Measurements from ENCODE around the gene OR9A4. TPM values are rescaled to one million over a fixed set of nuclear protein-coding genes. Genes with fewer than 3 reads are reported as not detected.
"Not testable (repeated sequence)": the region's sequence is repeated elsewhere in the genome, so short reads cannot be mapped to it uniquely, and the experiment has no call there.

The OR9A4 gene
- not detected in 2 replicates for total RNA-seq (2012; rRNA removed)

- Histone ChIP-seq H3K4me1 (ENCODE audit: control insufficient read depth, insufficient read depth, low read length) (no peaks in the 10 kb centered on the region), H3K4me2 (ENCODE audit: low read length) (no peak within 1 kb of the TSS), H3K9me3 (replicated peaks; ENCODE audit: low read length) (no peaks in the 10 kb centered on the region), H3K9ac (ENCODE audit: low read depth, low read length) (no peak within 1 kb of the TSS), H3K27me3 (ENCODE audit: control insufficient read depth, insufficient read depth, low read length) (no peaks in the 10 kb centered on the region), H3K36me3 (ENCODE audit: insufficient read depth, low read length) (no peaks in the 10 kb centered on the region), H3K4me3 (ENCODE audit: low read length) (no peak within 1 kb of the TSS)
Measured at GRCh38 chr7:141916099-141916498, at the start of gene OR9A4. Gene OR9A4 (plus strand): TSS chr7:141916399. CDS start chr7:141918876, 2,477 bp downstream.

DNA sequence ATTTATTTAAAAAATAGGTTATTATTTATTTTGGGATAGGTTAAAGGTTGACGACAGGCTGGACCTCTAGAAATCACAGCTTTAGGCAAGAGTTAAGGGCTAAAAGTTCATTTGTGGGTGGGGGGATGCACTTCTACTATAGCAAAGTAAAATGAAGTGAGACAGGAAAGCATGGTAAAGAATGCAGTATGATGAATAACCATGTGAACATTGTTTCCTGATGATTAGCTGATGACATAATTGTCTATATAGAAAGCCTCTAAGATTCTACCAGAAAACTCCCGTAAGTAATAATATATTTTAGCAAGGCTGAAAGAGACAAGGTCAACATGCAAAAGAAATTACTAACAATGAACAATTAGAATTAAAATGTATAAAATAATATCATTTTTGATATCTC is 49.2 kb upstream of the OR9A4 start:
- no peak overlapping the region for H3K9ac ChIP-seq (ENCODE audit: low read depth, low read length)
- H3K4me1 ChIP-seq (ENCODE audit: control insufficient read depth, insufficient read depth, low read length), result peaks cover 17% of the 10 kb centered on the region
- no peak overlapping the region for H3K4me3 ChIP-seq (ENCODE audit: low read length)
- no peak overlapping the region for H3K4me2 ChIP-seq (ENCODE audit: low read length)
- no peaks in the 10 kb centered on the region for H3K36me3 ChIP-seq (ENCODE audit: insufficient read depth, low read length)
- H3K27me3 ChIP-seq (ENCODE audit: control insufficient read depth, insufficient read depth, low read length), result no peaks in the 10 kb centered on the region
- no peaks in the 10 kb centered on the region for H3K9me3 ChIP-seq (replicated peaks; ENCODE audit: low read length)

DNA sequence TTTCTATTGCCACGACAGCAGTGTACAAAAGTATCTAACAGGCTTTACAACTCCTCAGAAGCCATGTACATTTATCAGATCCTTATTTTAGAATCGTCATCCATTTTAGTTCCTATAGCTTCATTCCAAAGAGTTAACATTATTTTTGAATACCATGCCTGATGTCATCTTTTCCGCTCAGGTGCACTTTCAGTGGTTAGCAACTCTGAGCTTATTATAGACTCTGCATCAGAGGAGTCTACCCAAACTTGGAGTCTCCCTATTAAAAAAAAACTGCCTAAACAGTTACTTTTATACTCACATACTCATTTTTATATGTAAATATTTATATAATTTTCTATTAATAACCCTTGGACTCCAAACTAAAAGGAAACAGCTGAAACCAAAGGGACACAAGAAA is 43.3 kb upstream of the OR9A4 start:
- Histone ChIP-seq H3K4me2 (ENCODE audit: low read length) (no peak overlapping the region), H3K36me3 (ENCODE audit: insufficient read depth, low read length) (no peaks in the 10 kb centered on the region), H3K27me3 (ENCODE audit: control insufficient read depth, insufficient read depth, low read length) (no peaks in the 10 kb centered on the region), H3K4me1 (ENCODE audit: control insufficient read depth, insufficient read depth, low read length) (no peaks in the 10 kb centered on the region), H3K9me3 (replicated peaks; ENCODE audit: low read length) (no peaks in the 10 kb centered on the region), H3K4me3 (ENCODE audit: low read length) (no peak overlapping the region), H3K9ac (ENCODE audit: low read depth, low read length) (no peak overlapping the region)

- no peak overlapping the region for H3K9ac ChIP-seq (ENCODE audit: low read depth, low read length)
Measured at GRCh38 chr7:141874787-141875186, 41.4 kb upstream of the OR9A4 start.

GRCh38 chr7:141875453-141875852 is 40.7 kb upstream of the OR9A4 start:
- Histone ChIP-seq H3K27me3 (ENCODE audit: control insufficient read depth, insufficient read depth, low read length) (no peaks in the 10 kb centered on the region), H3K9me3 (replicated peaks; ENCODE audit: low read length) (no peaks in the 10 kb centered on the region), H3K4me3 (ENCODE audit: low read length) (no peak overlapping the region), H3K4me2 (ENCODE audit: low read length) (no peak overlapping the region), H3K4me1 (ENCODE audit: control insufficient read depth, insufficient read depth, low read length) (no peaks in the 10 kb centered on the region), H3K9ac (ENCODE audit: low read depth, low read length) (no peak overlapping the region), H3K36me3 (ENCODE audit: insufficient read depth, low read length) (no peaks in the 10 kb centered on the region)

More at GRCh38 chr7:141874787-141875186, 41.4 kb upstream of the OR9A4 start:
- Histone ChIP-seq H3K4me2 (ENCODE audit: low read length) (no peak overlapping the region), H3K27me3 (ENCODE audit: control insufficient read depth, insufficient read depth, low read length) (no peaks in the 10 kb centered on the region), H3K9me3 (replicated peaks; ENCODE audit: low read length) (no peaks in the 10 kb centered on the region), H3K4me3 (ENCODE audit: low read length) (no peak overlapping the region), H3K36me3 (ENCODE audit: insufficient read depth, low read length) (no peaks in the 10 kb centered on the region), H3K4me1 (ENCODE audit: control insufficient read depth, insufficient read depth, low read length) (no peaks in the 10 kb centered on the region)

GRCh38 chr7:141876371-141876770 is 39.8 kb upstream of the OR9A4 start:
- Histone ChIP-seq H3K4me3 (ENCODE audit: low read length) (no peak overlapping the region), H3K27me3 (ENCODE audit: control insufficient read depth, insufficient read depth, low read length) (no peaks in the 10 kb centered on the region), H3K9me3 (replicated peaks; ENCODE audit: low read length) (no peaks in the 10 kb centered on the region), H3K4me2 (ENCODE audit: low read length) (no peak overlapping the region), H3K4me1 (ENCODE audit: control insufficient read depth, insufficient read depth, low read length) (no peaks in the 10 kb centered on the region), H3K9ac (ENCODE audit: low read depth, low read length) (no peak overlapping the region), H3K36me3 (ENCODE audit: insufficient read depth, low read length) (no peaks in the 10 kb centered on the region)

DNA sequence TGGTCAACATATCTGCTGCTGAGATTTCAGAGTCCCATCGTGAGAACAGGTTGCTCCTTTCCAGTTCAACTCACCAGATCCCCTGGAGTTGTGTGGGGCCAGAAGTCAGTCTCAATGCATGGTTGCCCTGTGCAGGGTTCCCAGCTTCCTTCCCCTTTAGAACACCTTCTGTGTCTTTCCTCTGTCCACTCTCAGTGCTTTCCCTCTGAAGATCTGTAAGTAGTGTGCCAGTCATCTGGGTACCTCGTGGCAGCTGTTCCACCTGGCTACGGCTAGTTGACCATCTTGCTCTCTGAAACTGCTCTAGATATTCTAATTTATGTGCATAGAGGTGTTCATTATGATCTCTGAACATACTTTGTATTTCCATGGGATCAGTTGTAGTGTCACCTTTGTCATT is 38.8 kb upstream of the OR9A4 start:
- no peaks in the 10 kb centered on the region for H3K36me3 ChIP-seq (ENCODE audit: insufficient read depth, low read length)
- no peaks in the 10 kb centered on the region for H3K9me3 ChIP-seq (replicated peaks; ENCODE audit: low read length)
- H3K4me1 ChIP-seq (ENCODE audit: control insufficient read depth, insufficient read depth, low read length), result no peaks in the 10 kb centered on the region
- no peak overlapping the region for H3K4me3 ChIP-seq (ENCODE audit: low read length)
- H3K27me3 ChIP-seq (ENCODE audit: control insufficient read depth, insufficient read depth, low read length), result no peaks in the 10 kb centered on the region
- H3K9ac ChIP-seq (ENCODE audit: low read depth, low read length), result no peak overlapping the region
- no peak overlapping the region for H3K4me2 ChIP-seq (ENCODE audit: low read length)

DNA sequence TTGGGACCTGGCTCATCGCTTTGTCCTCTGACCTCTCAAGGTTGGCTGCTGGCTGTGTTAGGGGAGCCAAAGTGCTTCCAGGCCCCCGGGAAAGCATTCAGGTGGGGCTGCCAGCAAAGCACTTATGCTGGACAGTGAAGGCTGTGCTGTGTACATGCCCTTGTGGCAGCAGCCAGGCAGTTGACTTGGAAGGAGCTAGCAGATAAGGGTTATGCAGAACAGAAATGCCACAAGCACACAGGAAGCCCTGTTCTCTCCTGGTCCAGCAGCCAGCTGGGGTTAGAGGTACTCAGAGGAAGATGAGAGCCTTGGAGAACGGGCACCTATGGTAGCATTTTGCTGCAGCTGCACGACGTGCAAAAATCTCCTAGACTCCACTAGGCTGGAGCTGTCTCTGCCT is 35.2 kb upstream of the OR9A4 start:
- H3K4me1 ChIP-seq (ENCODE audit: control insufficient read depth, insufficient read depth, low read length), result no peaks in the 10 kb centered on the region
- no peak overlapping the region for H3K4me3 ChIP-seq (ENCODE audit: low read length)
- no peaks in the 10 kb centered on the region for H3K27me3 ChIP-seq (ENCODE audit: control insufficient read depth, insufficient read depth, low read length)
- no peak overlapping the region for H3K4me2 ChIP-seq (ENCODE audit: low read length)
- H3K9ac ChIP-seq (ENCODE audit: low read depth, low read length), result no peak overlapping the region
- H3K36me3 ChIP-seq (ENCODE audit: insufficient read depth, low read length), result no peaks in the 10 kb centered on the region
- H3K9me3 ChIP-seq (replicated peaks; ENCODE audit: low read length), result no peaks in the 10 kb centered on the region

GRCh38 chr7:141884539-141885225 is 31.5 kb upstream of the OR9A4 start:
- H3K4me2 ChIP-seq (ENCODE audit: low read length), result no peak overlapping the region
- H3K9ac ChIP-seq (ENCODE audit: low read depth, low read length), result no peak overlapping the region
- H3K9me3 ChIP-seq (replicated peaks; ENCODE audit: low read length), result no peaks in the 10 kb centered on the region
- H3K4me3 ChIP-seq (ENCODE audit: low read length), result no peak overlapping the region
- no peaks in the 10 kb centered on the region for H3K36me3 ChIP-seq (ENCODE audit: insufficient read depth, low read length)
- no peaks in the 10 kb centered on the region for H3K27me3 ChIP-seq (ENCODE audit: control insufficient read depth, insufficient read depth, low read length)
- H3K4me1 ChIP-seq (ENCODE audit: control insufficient read depth, insufficient read depth, low read length), result no peaks in the 10 kb centered on the region

GRCh38 chr7:141889321-141889720 is 26.9 kb upstream of the OR9A4 start:
- no peaks in the 10 kb centered on the region for H3K27me3 ChIP-seq (ENCODE audit: control insufficient read depth, insufficient read depth, low read length)
- no peaks in the 10 kb centered on the region for H3K36me3 ChIP-seq (ENCODE audit: insufficient read depth, low read length)
- no peak overlapping the region for H3K4me3 ChIP-seq (ENCODE audit: low read length)
- H3K4me2 ChIP-seq (ENCODE audit: low read length), result no peak overlapping the region
- H3K4me1 ChIP-seq (ENCODE audit: control insufficient read depth, insufficient read depth, low read length), result no peaks in the 10 kb centered on the region
- H3K9me3 ChIP-seq (replicated peaks; ENCODE audit: low read length), result no peaks in the 10 kb centered on the region
- no peak overlapping the region for H3K9ac ChIP-seq (ENCODE audit: low read depth, low read length)

- H3K27me3 ChIP-seq (ENCODE audit: control insufficient read depth, insufficient read depth, low read length), result no peaks in the 10 kb centered on the region
- no peaks in the 10 kb centered on the region for H3K36me3 ChIP-seq (ENCODE audit: insufficient read depth, low read length)
- no peak overlapping the region for H3K9ac ChIP-seq (ENCODE audit: low read depth, low read length)
- H3K4me2 ChIP-seq (ENCODE audit: low read length), result no peak overlapping the region
- H3K9me3 ChIP-seq (replicated peaks; ENCODE audit: low read length), result no peaks in the 10 kb centered on the region
- no peak overlapping the region for H3K4me3 ChIP-seq (ENCODE audit: low read length)
- H3K4me1 ChIP-seq (ENCODE audit: control insufficient read depth, insufficient read depth, low read length), result no peaks in the 10 kb centered on the region
Measured at GRCh38 chr7:141891336-141891735, 24.9 kb upstream of the OR9A4 start.

DNA sequence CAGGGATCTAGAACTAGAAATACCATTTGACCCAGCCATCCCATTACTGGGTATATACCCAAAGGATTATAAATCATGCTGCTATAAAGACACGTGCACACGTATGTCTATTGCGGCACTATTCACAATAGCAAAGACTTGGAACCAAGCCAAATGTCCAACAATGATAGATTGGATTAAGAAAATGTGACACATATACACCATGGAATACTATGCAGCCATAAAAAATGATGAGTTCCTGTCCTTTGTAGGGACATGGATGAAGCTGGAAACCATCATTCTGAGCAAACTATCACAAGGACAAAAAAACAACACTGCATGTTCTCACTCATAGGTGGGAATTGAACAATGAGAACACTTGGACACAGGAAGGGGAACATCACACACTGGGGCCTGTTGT is 16.8 kb upstream of the OR9A4 start:
- not testable (repeated sequence) for H3K36me3 ChIP-seq (ENCODE audit: insufficient read depth, low read length); H3K4me1 ChIP-seq (ENCODE audit: control insufficient read depth, insufficient read depth, low read length); H3K9ac ChIP-seq (ENCODE audit: low read depth, low read length); H3K4me2 ChIP-seq (ENCODE audit: low read length); H3K27me3 ChIP-seq (ENCODE audit: control insufficient read depth, insufficient read depth, low read length); H3K9me3 ChIP-seq (replicated peaks; ENCODE audit: low read length); H3K4me3 ChIP-seq (ENCODE audit: low read length)

Measured in skeletal muscle satellite cell (primary cell).